K562 (cell line): ENCODE data around the gene MRPS15. TPM values are rescaled to one million over a fixed set of nuclear protein-coding genes. Genes with fewer than 3 reads are reported as not detected.

Experiments used
- ARHGAP35 ChIP-seq: fragments of 450-650 bp; IDR thresholded peaks from 2 replicates; pipeline ENCODE4 v1.6.1; 2018; ENCODE audit not compliant: partially characterized antibody
- ATF1 ChIP-seq, 2 experiments: fragments of 450-650 bp in 1 of 2; IDR thresholded peaks; 2 replicates each; pipeline ENCODE4 v1.6.1; 2016; ENCODE audit warnings: missing compliant biosample characterization in 1 of 2, missing genetic modification characterization in 1 of 2
- CCAR2 ChIP-seq: fragments of 200-400 bp; formaldehyde crosslinking; IDR thresholded peaks from 2 replicates; pipeline ENCODE4 v1.6.1; 2017; ENCODE audit warnings: mild to moderate bottlenecking, low read depth, low read length
- CHD1 ChIP-seq: fragments of 200-600 bp; sonication (generic); IDR thresholded peaks from one replicate; pipeline ENCODE4 v1.6.1; 2012; ENCODE audit warnings: mild to moderate bottlenecking, moderate library complexity, low read length, inconsistent platforms
- CXXC5 ChIP-seq: fragments of 250-450 bp; sonication (Bioruptor Pico); IDR thresholded peaks from 2 replicates; pipeline ENCODE4 v1.8.0; 2022; ENCODE audit warnings: inconsistent platforms, mild to moderate bottlenecking, moderate library complexity
- KAT7 ChIP-seq: sonication (generic); formaldehyde crosslinking; IDR thresholded peaks from 2 replicates; pipeline ENCODE4 v1.8.0; 2022; ENCODE audit warnings: missing genetic modification reagents, mild to moderate bottlenecking, borderline replicate concordance
- MLX ChIP-seq, 2 experiments: fragments of 450-650 bp in 1 of 2; sonication (generic) in 1 of 2; formaldehyde crosslinking; conservative IDR thresholded peaks; 2 replicates each; pipeline versions ENCODE4 v1.4.0 to v1.8.1; 2020 to 2022; ENCODE audit warnings: mild to moderate bottlenecking in 1 of 2, missing genetic modification reagents in 1 of 2
- NFE2 ChIP-seq: IDR thresholded peaks from 2 replicates; pipeline ENCODE4 v1.6.1; 2014; ENCODE audit warnings: antibody characterized with exemption, low read depth
- RAD21 ChIP-seq, 2 experiments: fragments of 250-450 bp in 1 of 2; fragments of 450-650 bp in 1 of 2; sonication (Bioruptor Pico) in 1 of 2; formaldehyde crosslinking in 1 of 2; IDR thresholded peaks in 1 of 2; conservative IDR thresholded peaks in 1 of 2; 2 replicates each; pipeline versions ENCODE4 v1.4.0 to v1.8.0; 2020 to 2022; ENCODE audit warnings: mild to moderate bottlenecking in 2 of 2, moderate library complexity in 1 of 2
- RBM39 ChIP-seq: fragments of 200-400 bp; formaldehyde crosslinking; optimal IDR thresholded peaks from 2 replicates; pipeline ENCODE3; 2018; ENCODE audit warnings: low read depth, low read length
- SIRT6 ChIP-seq: IDR thresholded peaks from one replicate; pipeline ENCODE4 v1.6.1; 2012; ENCODE audit warnings: low read depth, mild to moderate bottlenecking, control low read depth, inconsistent platforms, low read length, moderate library complexity
- TBL1XR1 ChIP-seq, 2 experiments: IDR thresholded peaks; 2 replicates each; pipeline ENCODE4 v1.6.1; 2012; ENCODE audit warnings: improper control_type of control experiment in 2 of 2, low read length in 2 of 2, mild to moderate bottlenecking in 1 of 2
- YBX1 ChIP-seq: fragments of 450-650 bp; IDR thresholded peaks from 2 replicates; pipeline ENCODE4 v1.7.1; 2016; ENCODE audit warnings: mild to moderate bottlenecking
- ZNF274 ChIP-seq: IDR thresholded peaks from 2 replicates; pipeline ENCODE4 v1.6.1; 2011; ENCODE audit warnings: low read depth, mild to moderate bottlenecking, low read length, moderate library complexity, borderline replicate concordance
- ZNF282 ChIP-seq: sonication (generic); formaldehyde crosslinking; IDR thresholded peaks from 2 replicates; pipeline ENCODE4 v1.8.1; 2023; ENCODE audit warnings: missing genetic modification reagents
- ZNF354B ChIP-seq: fragments of 250-450 bp; sonication (Bioruptor Pico); IDR thresholded peaks from 2 replicates; pipeline ENCODE4 v1.4.0; 2020
- ZNF561 ChIP-seq: fragments of 450-650 bp; formaldehyde crosslinking; conservative IDR thresholded peaks from 2 replicates; pipeline ENCODE4 v1.4.0; 2020; ENCODE audit warnings: mild to moderate bottlenecking, moderate library complexity
- ZNF695 ChIP-seq: fragments of 450-650 bp; formaldehyde crosslinking; IDR thresholded peaks from 2 replicates; pipeline ENCODE4 v1.4.0; 2020; ENCODE audit warnings: mild to moderate bottlenecking, moderate library complexity
- polyA plus RNA-seq, 8 experiments: library from polyadenylated mRNA; depleted of rRNA in 4 of 8; stranded (reverse) in 5 of 8; unstranded in 3 of 8; fragments of >200 nt; fragmentation: Nextera tagmentation in 2 of 8; fragmentation: Illumina TruSeq in 1 of 8; extraction: Ambion mirVana in 2 of 8; extraction: Trizol in 1 of 8; gene quantifications; 2 replicates each; pipeline versions ENCODE4 v1.2.1 to v1.2.3, GENCODE V29; 2011 to 2014; ENCODE audit warnings: inconsistent platforms in 1 of 8, missing spikeins in 1 of 8
- total RNA-seq, 7 experiments: library from RNA; depleted of rRNA in 6 of 7; stranded (reverse); fragments of >200 nt in 6 of 7; fragmentation: Illumina TruSeq in 2 of 7; extraction: Trizol in 2 of 7; gene quantifications; 2 replicates each; pipeline versions ENCODE4 v1.2.1 to v1.2.3, GENCODE V29; 2011 to 2021; ENCODE audit warnings: low replicate concordance in 1 of 7
- TF ChIP-seq, protein P1 (sequence below), 2 experiments: IDR thresholded peaks; 2 replicates each; pipeline ENCODE4 v1.6.1; 2011; ENCODE audit warnings: borderline replicate concordance in 1 of 2, control low read depth in 1 of 2, low read depth in 1 of 2, low read length in 1 of 2, mild to moderate bottlenecking in 1 of 2, mixed read lengths in 1 of 2, moderate library complexity in 1 of 2; ENCODE audit not compliant: insufficient read depth in 1 of 2, insufficient read length in 1 of 2, poor library complexity in 1 of 2, severe bottlenecking in 1 of 2; ENCODE audit errors: extremely low read depth in 1 of 2
- TF ChIP-seq, protein P2 (sequence below): sonication (generic); formaldehyde crosslinking; IDR thresholded peaks from 2 replicates; pipeline ENCODE4 v1.8.0; 2023; ENCODE audit warnings: missing genetic modification reagents, mild to moderate bottlenecking, borderline replicate concordance

The MRPS15 gene
- total and polyA plus RNA-seq, 9 of the 15 experiments (the other 6 are each of a cell fraction or from before 2014, with no cell fraction given) = 62.9 to 286 (median 149) TPM

DNA sequence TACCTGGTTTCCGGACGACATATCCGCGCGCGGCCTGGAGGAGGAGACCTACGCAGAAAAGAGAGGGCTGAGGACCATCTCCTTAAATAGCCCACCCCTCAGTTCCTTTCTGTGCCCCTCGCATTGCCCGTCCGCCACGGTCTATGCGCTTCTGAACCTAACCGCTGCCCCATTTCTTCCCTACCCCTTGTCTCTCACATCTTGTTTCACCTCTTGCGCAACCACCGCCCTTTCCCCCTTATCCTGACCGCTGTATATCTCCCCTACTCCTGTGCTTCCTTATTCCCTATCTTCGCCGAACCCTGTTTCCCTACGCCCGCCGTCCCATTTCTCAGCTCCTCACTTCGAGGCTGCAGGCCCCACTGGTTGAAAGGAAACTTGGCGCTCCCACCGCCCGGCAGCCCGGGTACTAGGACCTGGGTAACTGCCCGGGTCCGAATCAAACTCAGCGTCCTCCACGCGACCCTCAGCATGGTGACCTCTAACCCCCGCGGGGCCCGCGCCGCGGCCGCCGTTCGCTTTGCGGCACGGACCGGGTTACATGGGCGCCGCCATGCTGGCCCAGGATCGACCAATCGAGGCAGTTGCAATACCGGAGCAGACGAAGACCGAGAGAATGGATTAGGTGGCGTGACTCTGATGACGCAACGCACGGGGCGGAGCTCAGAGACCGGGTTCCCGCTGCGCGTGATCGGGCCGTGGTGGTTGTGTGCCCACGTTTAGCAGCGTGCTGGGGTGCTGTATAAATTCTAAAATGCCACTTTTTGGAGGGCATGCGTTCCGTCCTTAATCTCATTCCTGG, at the start of gene MRPS15 (continued):
- TF ChIP-seq, protein P1, sequence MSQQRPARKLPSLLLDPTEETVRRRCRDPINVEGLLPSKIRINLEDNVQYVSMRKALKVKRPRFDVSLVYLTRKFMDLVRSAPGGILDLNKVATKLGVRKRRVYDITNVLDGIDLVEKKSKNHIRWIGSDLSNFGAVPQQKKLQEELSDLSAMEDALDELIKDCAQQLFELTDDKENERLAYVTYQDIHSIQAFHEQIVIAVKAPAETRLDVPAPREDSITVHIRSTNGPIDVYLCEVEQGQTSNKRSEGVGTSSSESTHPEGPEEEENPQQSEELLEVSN (IDR thresholded peaks at IDR 0.05; ENCODE audit: borderline replicate concordance in 1 of 2, extremely low read depth in 1 of 2, insufficient read depth in 1 of 2, insufficient read length in 1 of 2, low read depth in 1 of 2, low read length in 1 of 2, poor library complexity in 1 of 2, severe bottlenecking in 1 of 2) = peak; percentile 91 to 93
- no peak for TF ChIP-seq ZNF282 (CRISPR knock-in tag)
- no peak; the same call in 1 of the 2 replicates for TF ChIP-seq ZNF274
- TF ChIP-seq ZNF354B (CRISPR knock-in tag) = no peak
- TF ChIP-seq MLX (CRISPR knock-in tag; conservative IDR thresholded peaks at IDR 0.05) = no peak
- peak in 1 of 2 experiments; percentile 87 for TF ChIP-seq TBL1XR1 (IDR thresholded peaks at IDR 0.05; ENCODE audit: low read length in 2 of 2)
- TF ChIP-seq NFE2 = peak; percentile 62
- TF ChIP-seq ZNF561 = no peak
- TF ChIP-seq CCAR2 = no peak
- no peak for TF ChIP-seq SIRT6
- peak; percentile 96 for TF ChIP-seq RBM39
- TF ChIP-seq KAT7 (CRISPR knock-in tag) = peak; percentile 96
- peak; percentile 97 for TF ChIP-seq CXXC5 (CRISPR knock-in tag)
- peak in 1 of 2 experiments; percentile 14; a peak in 2 of 4 replicates for TF ChIP-seq RAD21 (CRISPR knock-in tag; conservative IDR thresholded peaks at IDR 0.05 in 1 of 2, IDR thresholded peaks at IDR 0.05 in 1 of 2)
- TF ChIP-seq ARHGAP35 = peak; percentile 82
- TF ChIP-seq, protein P2, sequence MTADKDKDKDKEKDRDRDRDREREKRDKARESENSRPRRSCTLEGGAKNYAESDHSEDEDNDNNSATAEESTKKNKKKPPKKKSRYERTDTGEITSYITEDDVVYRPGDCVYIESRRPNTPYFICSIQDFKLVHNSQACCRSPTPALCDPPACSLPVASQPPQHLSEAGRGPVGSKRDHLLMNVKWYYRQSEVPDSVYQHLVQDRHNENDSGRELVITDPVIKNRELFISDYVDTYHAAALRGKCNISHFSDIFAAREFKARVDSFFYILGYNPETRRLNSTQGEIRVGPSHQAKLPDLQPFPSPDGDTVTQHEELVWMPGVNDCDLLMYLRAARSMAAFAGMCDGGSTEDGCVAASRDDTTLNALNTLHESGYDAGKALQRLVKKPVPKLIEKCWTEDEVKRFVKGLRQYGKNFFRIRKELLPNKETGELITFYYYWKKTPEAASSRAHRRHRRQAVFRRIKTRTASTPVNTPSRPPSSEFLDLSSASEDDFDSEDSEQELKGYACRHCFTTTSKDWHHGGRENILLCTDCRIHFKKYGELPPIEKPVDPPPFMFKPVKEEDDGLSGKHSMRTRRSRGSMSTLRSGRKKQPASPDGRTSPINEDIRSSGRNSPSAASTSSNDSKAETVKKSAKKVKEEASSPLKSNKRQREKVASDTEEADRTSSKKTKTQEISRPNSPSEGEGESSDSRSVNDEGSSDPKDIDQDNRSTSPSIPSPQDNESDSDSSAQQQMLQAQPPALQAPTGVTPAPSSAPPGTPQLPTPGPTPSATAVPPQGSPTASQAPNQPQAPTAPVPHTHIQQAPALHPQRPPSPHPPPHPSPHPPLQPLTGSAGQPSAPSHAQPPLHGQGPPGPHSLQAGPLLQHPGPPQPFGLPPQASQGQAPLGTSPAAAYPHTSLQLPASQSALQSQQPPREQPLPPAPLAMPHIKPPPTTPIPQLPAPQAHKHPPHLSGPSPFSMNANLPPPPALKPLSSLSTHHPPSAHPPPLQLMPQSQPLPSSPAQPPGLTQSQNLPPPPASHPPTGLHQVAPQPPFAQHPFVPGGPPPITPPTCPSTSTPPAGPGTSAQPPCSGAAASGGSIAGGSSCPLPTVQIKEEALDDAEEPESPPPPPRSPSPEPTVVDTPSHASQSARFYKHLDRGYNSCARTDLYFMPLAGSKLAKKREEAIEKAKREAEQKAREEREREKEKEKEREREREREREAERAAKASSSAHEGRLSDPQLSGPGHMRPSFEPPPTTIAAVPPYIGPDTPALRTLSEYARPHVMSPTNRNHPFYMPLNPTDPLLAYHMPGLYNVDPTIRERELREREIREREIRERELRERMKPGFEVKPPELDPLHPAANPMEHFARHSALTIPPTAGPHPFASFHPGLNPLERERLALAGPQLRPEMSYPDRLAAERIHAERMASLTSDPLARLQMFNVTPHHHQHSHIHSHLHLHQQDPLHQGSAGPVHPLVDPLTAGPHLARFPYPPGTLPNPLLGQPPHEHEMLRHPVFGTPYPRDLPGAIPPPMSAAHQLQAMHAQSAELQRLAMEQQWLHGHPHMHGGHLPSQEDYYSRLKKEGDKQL (CRISPR knock-in tag) = peak; percentile 83; the same call in 1 of the 2 replicates
- TF ChIP-seq ZNF695 (CRISPR knock-in tag) = no peak
- TF ChIP-seq YBX1 = no peak
- peak; percentile 83 for TF ChIP-seq ATF1 (CRISPR knock-in tag; IDR thresholded peaks at IDR 0.05)
- TF ChIP-seq ATF1 (tag; IDR thresholded peaks at IDR 0.05) = peak; percentile 98
- TF ChIP-seq CHD1 = no peak
